Measurements from ENCODE around the gene AGAP1.

Gene AGAP1

DNA sequence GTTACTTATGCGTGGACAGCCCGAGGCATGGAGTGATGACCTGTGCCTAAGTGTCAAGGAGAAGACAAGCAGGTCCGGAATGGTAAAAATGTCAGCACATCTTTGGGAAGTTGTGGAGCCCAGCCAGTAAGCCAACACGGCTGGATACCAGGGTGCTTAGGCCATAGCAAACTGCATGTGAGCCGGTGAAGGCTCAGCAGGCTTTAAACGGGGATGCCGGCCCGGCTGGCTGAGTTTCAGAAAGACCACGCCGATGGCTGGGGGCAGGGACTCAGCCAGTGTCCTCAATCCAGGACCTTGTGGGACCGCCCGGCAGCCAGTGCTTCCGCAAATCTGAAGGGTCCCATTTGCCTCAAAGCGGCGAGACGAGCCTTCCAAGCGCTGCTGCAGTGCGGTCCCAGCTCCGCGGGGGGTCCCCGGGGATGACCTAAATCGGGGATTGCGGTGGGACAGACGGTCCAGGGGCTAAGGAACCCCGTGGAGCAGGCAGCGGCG lies 946 bp upstream of the AGAP1 start:
- no peak for DNase-seq

DNA sequence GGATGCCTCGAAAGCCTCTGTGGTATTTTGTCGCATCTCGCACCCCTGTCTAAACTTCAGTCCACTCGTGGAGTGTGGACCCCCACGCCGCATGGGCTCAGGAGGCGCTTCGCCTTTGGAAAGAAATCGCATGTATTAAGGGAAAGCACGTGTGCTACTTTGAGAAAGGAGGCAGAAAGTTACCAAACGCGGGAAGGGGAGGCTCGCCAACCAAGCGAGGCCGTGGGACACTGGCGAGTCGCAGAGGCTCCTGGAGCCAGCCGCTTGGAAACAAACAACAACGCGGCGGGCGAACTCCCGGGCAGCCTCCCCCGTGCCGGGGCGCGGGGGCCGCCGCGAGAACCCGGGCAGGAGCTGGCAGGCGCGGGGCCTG lies 455 bp upstream of the AGAP1 start:
- no peak for DNase-seq

GRCh38 chr2:235494716-235495372 lies 1.0 kb downstream of the AGAP1 start:
- no peak for DNase-seq

GRCh38 chr2:235495373-235496238 lies 1.8 kb downstream of the AGAP1 start:
- no peak for DNase-seq

GRCh38 chr2:235496239-235496621 lies 2.4 kb downstream of the AGAP1 start:
- DNase-seq = no peak

DNA sequence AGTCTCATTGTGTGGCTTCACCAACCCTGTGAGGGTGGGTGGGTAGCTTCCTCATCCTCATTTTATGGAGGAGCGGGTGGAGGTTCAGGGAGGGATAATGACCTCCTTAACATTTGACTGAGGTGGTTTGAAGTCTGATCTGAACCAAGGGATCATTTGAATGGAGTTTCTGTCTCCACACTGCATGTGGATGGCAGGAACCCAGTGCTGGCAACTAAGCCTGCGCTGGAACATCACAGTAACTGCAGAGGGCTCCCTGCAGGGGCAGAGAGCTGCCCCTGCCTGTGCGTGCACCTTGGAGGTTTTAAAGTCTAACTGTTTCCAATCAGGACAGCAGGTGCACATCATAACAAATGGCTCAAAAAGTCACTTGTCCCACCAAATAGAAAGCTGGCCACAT lies 3.3 kb downstream of the AGAP1 start:
- DNase-seq = no peak

DNA sequence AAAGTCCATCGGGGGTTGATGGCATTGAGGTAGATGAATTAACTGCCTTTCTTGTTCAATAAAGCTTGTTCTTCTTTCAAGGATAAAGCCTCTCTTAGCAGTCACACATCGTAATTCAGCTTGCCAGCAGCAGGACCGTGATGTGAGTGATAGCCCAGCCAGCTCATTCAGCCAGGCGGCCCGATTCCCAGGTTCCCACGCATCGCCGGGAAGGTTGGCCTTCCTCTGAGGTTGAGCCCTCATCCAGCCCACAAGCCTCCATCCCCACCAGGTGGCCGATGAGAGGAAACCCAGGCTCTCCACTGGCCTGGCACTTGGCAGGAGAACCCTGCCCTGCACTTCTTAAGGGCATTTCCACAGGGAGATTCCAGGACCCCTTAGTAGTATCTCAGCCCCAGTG lies 4.7 kb downstream of the AGAP1 start:
- DNase-seq = no peak

GRCh38 chr2:235498946-235499812 lies 5.3 kb downstream of the AGAP1 start:
- DNase-seq = no peak

- DNase-seq = no peak
These were observed 6.4 kb downstream of the AGAP1 start for GRCh38 chr2:235500110-235500760.

DNA sequence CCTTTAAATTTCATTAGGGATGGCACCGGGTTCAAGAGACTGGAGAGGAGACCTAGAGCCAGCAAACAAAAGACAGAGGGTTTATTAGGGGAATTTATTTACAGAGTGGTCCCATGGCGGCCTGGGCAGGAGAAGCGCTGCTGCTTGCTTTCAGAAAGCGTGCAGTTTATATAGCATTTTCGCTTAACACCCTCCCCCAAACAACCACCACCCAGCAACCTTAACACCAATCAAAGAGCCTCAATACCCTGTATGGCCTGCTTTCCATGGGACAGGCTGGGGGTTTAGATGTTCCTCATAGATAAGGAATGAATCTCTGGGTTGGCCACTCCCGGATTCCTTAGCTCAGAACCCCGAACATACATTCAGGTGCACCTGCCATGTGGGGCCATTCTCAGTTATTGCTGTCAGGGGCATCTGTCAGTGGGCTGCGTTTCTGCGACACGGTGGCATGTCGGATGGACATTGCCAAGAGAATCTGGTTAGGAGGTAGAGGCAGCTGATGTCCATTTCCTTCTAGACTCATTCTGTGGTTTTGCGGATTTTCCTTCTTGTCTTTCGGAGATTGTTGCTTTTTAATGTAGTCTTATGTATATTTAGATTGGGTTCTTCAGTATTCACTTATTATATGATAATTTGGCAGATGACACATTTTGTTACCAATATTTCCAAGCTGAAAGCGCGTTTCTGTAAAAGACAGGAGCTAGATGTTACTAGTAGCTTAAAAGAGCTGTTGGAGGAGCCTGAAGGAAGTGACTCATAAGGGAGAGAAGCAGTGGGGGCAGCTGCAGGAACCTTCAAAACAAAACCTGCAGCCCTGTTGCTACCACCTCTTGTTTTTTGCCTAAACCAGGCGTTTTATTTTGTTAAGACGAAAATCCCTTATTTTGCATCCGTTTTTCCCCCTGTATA lies 7.2 kb downstream of the AGAP1 start:
- DNase-seq = no peak

- no peak for DNase-seq
These were observed 7.8 kb downstream of the AGAP1 start for GRCh38 chr2:235501673-235502031.

GRCh38 chr2:235502336-235502735 lies 8.5 kb downstream of the AGAP1 start:
- no peak for DNase-seq

DNA sequence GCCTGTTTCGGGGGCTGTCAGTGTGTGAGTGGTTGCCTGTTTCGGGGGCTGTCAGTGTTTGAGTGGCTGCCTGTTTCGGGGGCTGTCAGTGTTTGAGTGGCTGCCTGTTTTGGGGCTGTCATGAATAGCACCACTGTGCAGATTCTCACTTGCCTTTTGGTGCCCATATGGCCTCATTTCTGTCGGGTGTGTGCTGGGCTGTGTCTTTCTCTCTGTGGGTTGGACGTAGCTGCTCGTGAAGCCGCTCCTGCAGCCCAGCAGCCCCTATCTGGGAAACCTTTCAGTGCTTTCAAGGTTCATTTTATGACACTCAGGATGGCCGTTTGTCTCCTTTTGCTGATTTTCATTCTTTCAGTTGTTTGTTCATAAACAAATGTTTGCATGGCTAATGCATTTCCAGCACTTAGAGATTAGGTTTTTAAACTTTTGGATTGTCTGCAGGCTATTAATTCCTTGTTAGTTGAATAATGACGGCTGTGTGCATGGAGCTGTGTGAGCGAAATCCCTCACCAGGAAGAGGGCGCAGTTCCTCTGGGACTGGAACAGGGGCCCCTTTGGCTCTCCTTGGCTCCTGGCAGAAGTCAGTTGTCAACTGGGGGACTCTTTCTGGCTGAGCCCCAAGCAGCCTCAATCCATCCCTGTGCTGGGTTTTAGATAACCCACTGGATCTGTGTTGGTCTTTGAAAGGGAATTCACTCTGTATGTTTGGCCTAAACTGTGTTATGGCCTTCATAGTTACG lies 10.8 kb downstream of the AGAP1 start:
- DNase-seq = no peak

DNA sequence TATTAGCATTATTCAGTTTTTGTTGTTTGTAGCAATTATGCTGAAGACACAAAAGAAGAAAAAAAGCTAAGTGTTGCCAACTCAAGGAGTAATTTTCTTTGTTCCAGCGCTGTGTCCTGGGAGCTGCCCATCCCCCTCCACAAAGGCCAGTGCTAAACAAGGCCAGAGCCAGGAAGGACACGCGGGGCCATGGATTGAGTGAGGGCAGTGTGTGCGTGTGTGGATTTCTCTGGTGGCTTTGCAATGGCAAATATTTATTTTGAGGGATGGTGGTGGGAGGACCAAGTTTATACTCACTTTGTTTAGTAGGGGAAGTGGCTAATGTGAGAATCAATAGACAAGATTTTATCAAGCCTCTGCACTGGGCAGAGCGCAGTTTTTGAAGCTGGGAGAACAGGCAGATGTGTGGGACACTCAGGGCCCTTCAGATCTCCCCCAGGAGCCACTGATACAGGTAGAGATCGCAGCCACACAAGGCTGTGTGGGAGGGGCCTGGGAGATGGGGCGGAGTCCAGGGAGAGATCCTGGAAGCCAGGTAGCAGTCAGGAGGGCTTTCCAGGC lies 11.4 kb downstream of the AGAP1 start:
- no peak for DNase-seq

- DNase-seq = no peak
These were observed 12.6 kb downstream of the AGAP1 start for GRCh38 chr2:235506291-235506996.

GRCh38 chr2:235506997-235507615 lies 13.3 kb downstream of the AGAP1 start:
- DNase-seq = no peak

DNA sequence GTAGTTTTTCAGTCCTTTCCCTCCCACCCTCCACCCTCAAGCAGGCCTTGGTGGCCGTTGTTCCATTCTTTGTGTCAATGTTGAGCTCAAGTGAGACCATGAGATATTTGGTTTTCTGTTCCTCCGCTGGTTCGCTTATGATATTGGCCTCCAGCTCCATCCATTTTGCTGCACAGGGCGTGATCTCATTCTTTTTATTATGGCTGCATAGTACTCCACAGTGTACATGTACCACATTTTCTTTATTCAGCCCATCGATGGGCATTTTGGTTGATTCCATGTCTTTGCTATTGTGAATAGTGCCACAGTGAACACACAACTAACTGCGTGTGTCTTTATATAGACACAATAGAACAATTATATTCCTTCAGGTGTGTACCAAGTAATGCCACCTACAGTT lies 14.1 kb downstream of the AGAP1 start:
- DNase-seq = no peak

DNA sequence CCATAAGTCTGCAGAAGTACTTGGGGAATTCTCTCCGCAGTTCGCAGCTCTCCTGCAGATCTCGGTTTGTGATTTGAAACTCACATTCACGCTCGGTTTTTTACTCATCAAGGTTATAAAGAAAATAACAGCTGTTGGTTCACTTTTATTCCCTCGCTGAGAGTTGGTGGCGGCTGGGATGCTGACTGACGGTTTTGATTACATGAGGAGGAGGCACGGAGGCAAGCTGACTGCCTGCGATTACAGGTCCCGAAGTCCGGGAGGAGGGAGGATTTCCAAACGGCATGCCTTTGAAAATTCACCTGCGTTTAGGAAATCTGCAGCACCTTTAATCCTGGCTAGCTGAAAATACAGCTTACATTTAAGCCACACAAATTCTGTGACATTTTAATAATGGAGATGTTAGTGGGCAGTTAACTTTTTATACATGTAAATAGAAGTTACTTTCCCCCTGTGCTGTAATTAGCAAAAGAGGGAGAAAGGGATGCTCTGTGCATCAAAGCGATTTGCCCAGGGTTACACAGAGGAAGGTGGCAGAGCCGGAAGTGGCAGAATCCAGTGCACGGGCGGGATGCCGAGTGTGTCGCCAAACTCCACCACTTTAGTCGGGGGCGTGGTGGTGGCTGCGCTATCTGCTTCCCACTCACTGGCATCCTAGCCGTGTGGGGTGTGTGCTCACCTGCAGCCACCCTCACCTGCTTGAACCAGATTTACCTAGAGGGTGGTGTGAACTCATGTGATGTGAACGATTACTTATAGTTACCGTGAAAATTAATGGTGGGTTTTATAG lies 14.7 kb downstream of the AGAP1 start:
- no peak for DNase-seq

DNA sequence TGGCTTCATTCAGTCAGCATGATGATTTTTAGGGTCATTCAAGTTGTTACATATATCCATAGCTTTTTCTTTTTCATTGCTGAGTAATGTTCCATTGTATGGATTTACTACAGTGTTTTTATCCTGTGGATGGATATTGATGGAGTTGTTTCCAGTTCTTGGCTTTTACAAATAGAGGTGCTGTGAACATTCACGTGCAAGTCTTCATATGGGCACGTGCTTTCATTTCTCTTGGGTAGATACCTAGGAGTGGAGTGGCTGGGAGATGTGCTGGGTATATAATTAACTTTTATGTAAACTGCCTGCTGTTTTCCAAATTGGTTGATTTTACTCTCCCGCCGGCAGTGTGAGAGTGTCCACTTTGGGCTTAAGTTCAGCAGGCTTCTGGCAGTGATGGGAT lies 16.5 kb downstream of the AGAP1 start:
- DNase-seq = no peak

All from stimulated activated CD8-positive, alpha-beta memory T cell treated with anti-CD3 and anti-CD28 coated beads, Interleukin-4, amount 100 ng/mL, for 48 hours (primary cell).